ENCODE data around the gene ADARB2. TPM values are rescaled to one million over a fixed set of nuclear protein-coding genes. Genes with fewer than 3 reads are reported as not detected.

ADARB2 gene
- total RNA-seq, 2 experiments from 2014 or later, result 0.28 to 0.40 TPM

- no peaks in the 10 kb centered on the region for H3K9me3 Mint-ChIP-seq
- POLR2A ChIA-PET, result no interaction called here
- H3K4me1 Mint-ChIP-seq, result no peaks in the 10 kb centered on the region
- no peak for DNase-seq
- H3K27me3 Mint-ChIP-seq, result peaks cover 2% of the 10 kb centered on the region
- ATAC-seq (ENCODE audit: low read depth), result no peak
- H3K27ac Mint-ChIP-seq, result no peak overlapping the region
- H3K36me3 Mint-ChIP-seq, result no peaks in the 10 kb centered on the region
- H3K4me3 Mint-ChIP-seq, result no peak overlapping the region
Observed at GRCh38 chr10:1513221-1513620, 224.1 kb downstream of the ADARB2 start.

DNA sequence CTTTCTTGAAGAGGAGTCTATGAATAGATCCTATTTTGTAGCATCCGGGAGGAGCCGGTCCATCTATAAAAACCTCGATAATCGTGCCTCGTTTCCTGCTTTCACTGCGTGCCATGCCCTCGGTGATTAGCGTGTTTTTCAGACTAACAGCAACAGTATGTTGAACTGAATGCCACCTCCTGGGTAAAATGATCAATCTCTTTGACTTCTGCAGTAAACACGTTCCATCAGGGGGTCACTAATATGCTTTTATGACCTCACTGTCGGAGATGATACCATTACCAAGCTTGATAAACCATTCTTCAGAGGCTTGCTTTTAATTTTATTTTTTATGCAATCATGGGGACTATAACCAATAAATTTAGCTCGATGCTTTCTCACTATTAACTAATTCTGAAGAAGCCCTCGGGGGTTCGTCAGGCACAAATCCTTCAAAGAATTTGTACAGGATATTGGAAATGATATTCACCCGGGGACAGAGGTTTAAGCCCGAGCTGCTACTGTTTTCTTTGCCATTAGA lies 228.3 kb downstream of the ADARB2 start:
- Mint-ChIP-seq H3K36me3 (no peaks in the 10 kb centered on the region), H3K4me3 (no peak overlapping the region), H3K27ac (no peak overlapping the region), H3K27me3 (peaks cover 2% of the 10 kb centered on the region), H3K9me3 (peaks cover 4% of the 10 kb centered on the region), H3K4me1 (no peaks in the 10 kb centered on the region)
- ATAC-seq (ENCODE audit: low read depth), result no peak
- POLR2A ChIA-PET, result no interaction called here
- DNase-seq, result no peak

DNA sequence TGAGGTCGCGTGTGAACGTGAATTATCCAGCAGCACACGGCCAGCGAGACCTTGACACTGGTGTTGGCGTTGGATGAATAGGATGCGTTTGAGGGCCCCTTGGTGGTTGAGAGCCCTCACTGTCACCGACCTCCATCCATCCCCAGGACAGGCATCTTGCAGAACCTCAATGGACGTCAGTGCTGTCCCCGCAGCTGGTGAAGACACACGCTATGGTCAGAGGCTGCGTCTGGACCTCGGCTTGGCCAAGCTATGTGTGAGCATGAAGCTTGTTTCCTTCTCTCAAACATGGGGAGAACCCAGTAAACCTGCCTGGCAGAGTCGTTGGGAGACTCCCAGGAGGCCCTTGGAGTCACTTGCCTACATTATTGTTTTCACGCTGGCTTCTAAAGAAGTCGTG lies 229.2 kb downstream of the ADARB2 start:
- DNase-seq, result no peak
- H3K27ac Mint-ChIP-seq, result no peak overlapping the region
- no peaks in the 10 kb centered on the region for H3K36me3 Mint-ChIP-seq
- ATAC-seq (ENCODE audit: low read depth), result no peak
- H3K4me3 Mint-ChIP-seq, result no peak overlapping the region
- POLR2A ChIA-PET, result no interaction called here
- no peaks in the 10 kb centered on the region for H3K4me1 Mint-ChIP-seq
- H3K27me3 Mint-ChIP-seq, result peaks cover 2% of the 10 kb centered on the region
- H3K9me3 Mint-ChIP-seq, result peaks cover 4% of the 10 kb centered on the region

DNA sequence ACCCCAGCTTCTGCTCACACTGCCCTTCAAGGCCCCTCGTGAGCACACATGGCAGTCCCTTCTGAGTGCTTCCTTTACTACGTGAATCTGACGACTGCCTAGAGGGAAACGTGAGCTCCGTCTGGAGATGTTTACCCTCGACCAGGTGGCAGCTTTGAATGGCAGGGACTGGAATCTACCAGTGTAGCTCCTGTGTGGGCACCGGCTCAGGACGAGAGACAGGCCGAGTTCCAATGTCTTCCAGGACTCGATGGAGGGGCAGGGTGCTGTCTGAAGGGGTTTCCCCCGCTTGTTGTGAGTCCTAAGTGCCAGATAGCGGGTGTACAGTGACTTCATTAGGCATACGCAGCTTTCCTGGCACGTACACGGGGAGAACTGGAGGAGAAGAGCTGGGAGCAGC lies 229.9 kb downstream of the ADARB2 start:
- DNase-seq (no peak), ATAC-seq (ENCODE audit: low read depth) (no peak)
- no peaks in the 10 kb centered on the region for H3K36me3 Mint-ChIP-seq
- POLR2A ChIA-PET, result no interaction called here
- H3K27me3 Mint-ChIP-seq, result peaks cover 2% of the 10 kb centered on the region
- peaks cover 4% of the 10 kb centered on the region for H3K9me3 Mint-ChIP-seq
- H3K27ac Mint-ChIP-seq, result no peak overlapping the region
- no peak overlapping the region for H3K4me3 Mint-ChIP-seq
- no peaks in the 10 kb centered on the region for H3K4me1 Mint-ChIP-seq

- Mint-ChIP-seq H3K9me3 (peaks cover 4% of the 10 kb centered on the region), H3K4me3 (no peak overlapping the region), H3K27ac (no peak overlapping the region), H3K36me3 (no peaks in the 10 kb centered on the region), H3K4me1 (no peaks in the 10 kb centered on the region), H3K27me3 (peaks cover 2% of the 10 kb centered on the region)
- POLR2A ChIA-PET, result no interaction called here
- no peak for ATAC-seq (ENCODE audit: low read depth)
- DNase-seq, result no peak
Observed at GRCh38 chr10:1504940-1505339, 232.4 kb downstream of the ADARB2 start.

GRCh38 chr10:1504286-1504685 lies 233.0 kb downstream of the ADARB2 start:
- H3K27ac Mint-ChIP-seq, result no peak overlapping the region
- H3K36me3 Mint-ChIP-seq, result no peaks in the 10 kb centered on the region
- peaks cover 4% of the 10 kb centered on the region for H3K9me3 Mint-ChIP-seq
- no peaks in the 10 kb centered on the region for H3K27me3 Mint-ChIP-seq
- POLR2A ChIA-PET, result no interaction called here
- H3K4me3 Mint-ChIP-seq, result no peak overlapping the region
- no peaks in the 10 kb centered on the region for H3K4me1 Mint-ChIP-seq
- DNase-seq, result no peak
- no peak for ATAC-seq (ENCODE audit: low read depth)

- no peak overlapping the region for H3K4me3 Mint-ChIP-seq
- H3K27me3 Mint-ChIP-seq, result no peaks in the 10 kb centered on the region
- no peaks in the 10 kb centered on the region for H3K36me3 Mint-ChIP-seq
- no peak overlapping the region for H3K27ac Mint-ChIP-seq
- peaks cover 4% of the 10 kb centered on the region for H3K9me3 Mint-ChIP-seq
- ATAC-seq (ENCODE audit: low read depth) (no peak), DNase-seq (no peak)
- POLR2A ChIA-PET, result no interaction called here
- H3K4me1 Mint-ChIP-seq, result no peaks in the 10 kb centered on the region
Observed at GRCh38 chr10:1502451-1502850, 234.9 kb downstream of the ADARB2 start.

DNA sequence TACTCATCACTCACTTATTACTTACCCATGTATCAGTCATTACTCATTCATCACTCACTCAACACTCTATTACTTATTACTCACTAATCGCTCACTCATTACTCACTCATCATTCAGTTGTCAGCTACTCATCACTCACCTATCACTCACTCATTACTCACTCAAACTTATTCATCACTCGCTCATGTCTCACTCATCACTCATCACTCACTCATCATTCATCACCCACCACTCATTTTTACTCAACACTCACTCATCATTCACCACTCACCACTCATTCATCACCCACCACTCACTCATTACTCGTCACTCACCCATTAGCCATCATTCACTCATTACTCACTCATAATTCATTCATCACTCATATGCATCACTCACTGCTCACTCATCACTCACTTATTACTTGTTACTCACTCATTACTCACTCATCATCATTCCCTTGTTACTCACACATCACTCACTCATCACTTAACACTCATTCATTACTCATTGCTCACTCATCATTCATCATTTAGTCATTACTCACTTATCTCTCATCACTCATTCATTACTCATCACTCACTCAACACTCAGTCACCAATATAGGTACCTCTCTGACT lies 237.9 kb downstream of the ADARB2 start:
- POLR2A ChIA-PET, result no interaction called here
- H3K27ac Mint-ChIP-seq, result no peak overlapping the region
- ATAC-seq (ENCODE audit: low read depth) (no peak), DNase-seq (no peak)
- no peaks in the 10 kb centered on the region for H3K36me3 Mint-ChIP-seq
- no peaks in the 10 kb centered on the region for H3K27me3 Mint-ChIP-seq
- no peaks in the 10 kb centered on the region for H3K4me1 Mint-ChIP-seq
- H3K4me3 Mint-ChIP-seq, result no peak overlapping the region
- no peaks in the 10 kb centered on the region for H3K9me3 Mint-ChIP-seq

DNA sequence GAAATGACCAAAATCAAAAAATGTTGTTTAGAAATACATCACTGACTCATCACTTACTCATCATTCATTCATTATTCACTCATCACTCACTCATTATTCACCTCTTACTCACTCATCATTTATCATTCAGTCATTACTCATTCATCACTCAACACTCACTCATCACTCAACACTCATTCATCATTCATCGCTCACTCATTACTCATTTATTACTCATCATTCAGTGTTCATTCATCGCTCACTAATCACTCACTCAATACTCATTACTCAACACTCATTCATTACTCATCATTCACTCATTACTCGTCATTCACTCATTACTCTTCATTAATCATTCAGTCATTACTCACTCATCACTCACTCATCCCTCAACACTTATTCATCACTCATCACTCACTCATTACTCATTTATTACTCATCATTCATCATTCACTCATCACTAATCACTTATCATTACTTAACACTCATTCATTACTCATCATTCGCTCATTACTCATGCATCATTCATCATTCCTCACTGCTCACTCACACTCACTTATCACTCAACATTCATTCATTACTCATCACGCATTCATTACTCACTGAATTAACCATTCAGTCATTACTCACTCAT lies 238.5 kb downstream of the ADARB2 start:
- Mint-ChIP-seq H3K4me3 (no peak overlapping the region), H3K4me1 (no peaks in the 10 kb centered on the region), H3K9me3 (no peaks in the 10 kb centered on the region), H3K27ac (no peak overlapping the region), H3K36me3 (no peaks in the 10 kb centered on the region), H3K27me3 (no peaks in the 10 kb centered on the region)
- POLR2A ChIA-PET, result no interaction called here
- no peak for ATAC-seq (ENCODE audit: low read depth)
- DNase-seq, result no peak

DNA sequence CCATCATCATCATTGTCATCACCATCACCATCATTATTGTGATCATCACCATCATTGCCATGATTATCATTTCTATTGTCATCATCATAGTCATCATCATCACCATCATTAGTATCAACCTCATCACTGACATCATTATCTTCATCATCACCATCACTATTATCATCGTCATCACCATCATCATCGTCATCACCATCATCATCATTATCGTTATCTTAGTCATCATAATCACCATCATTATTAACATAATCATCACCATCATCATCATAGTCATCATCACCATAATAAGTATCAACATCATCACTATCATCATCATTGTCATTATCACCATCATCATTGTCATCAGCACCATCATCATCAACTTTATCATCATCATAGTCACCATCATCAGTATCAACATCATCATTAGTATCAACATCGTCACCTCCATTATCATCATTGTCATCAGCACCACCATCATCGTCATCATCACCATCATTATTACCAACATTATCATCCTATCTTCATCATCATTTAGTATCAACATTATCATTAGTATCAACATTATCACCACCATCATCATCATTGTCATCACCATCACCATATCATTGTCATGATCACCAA lies 241.3 kb downstream of the ADARB2 start:
- H3K27me3 Mint-ChIP-seq, result no peaks in the 10 kb centered on the region
- no peak overlapping the region for H3K27ac Mint-ChIP-seq
- H3K4me3 Mint-ChIP-seq, result no peak overlapping the region
- H3K9me3 Mint-ChIP-seq, result no peaks in the 10 kb centered on the region
- no peak for ATAC-seq (ENCODE audit: low read depth)
- POLR2A ChIA-PET, result no interaction called here
- DNase-seq, result no peak
- H3K4me1 Mint-ChIP-seq, result no peaks in the 10 kb centered on the region
- H3K36me3 Mint-ChIP-seq, result no peaks in the 10 kb centered on the region

DNA sequence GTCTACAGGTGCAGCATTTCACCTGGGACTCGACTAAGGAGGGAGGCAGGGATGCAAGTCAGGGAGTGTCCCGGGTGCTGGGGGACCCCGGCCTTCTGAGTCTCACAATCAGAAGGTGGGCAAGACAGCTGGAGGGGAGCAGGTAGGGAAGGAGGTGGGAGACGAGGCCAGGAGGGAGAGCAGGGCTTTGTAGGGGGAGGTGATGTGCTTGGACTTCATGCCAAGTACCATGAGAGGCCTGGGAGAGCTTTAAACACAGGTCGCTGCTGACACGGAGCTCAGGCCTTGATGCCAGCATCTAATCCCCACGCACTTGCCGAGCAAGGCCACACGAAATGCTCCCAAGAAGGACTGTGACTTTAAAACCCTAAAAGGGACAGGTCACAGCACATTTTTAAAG lies 244.7 kb downstream of the ADARB2 start:
- ATAC-seq (ENCODE audit: low read depth), result no peak
- peaks cover 2% of the 10 kb centered on the region for H3K27me3 Mint-ChIP-seq

DNA sequence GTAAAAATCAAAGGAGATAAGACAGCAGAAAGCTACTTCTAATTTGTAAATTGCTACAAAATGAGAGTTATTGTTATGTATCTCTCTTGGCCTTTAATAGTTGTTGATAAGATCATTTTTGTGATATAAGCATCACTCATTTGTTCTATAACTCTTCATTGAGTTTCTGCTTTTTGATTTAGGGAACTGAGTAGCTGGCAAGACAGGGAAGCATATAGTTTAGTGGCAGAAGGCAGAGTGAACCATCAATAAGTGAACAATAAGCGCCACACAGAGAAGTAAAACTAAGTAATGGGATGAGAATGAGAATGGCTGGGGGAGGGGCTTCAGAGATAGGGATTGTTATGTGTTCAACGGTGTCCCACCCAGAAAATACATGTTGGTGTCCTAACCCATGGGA lies 245.4 kb downstream of the ADARB2 start:
- POLR2A ChIA-PET, result no interaction called here
- Mint-ChIP-seq H3K4me3 (no peak overlapping the region), H3K27ac (no peak overlapping the region), H3K27me3 (peaks cover 2% of the 10 kb centered on the region), H3K9me3 (no peaks in the 10 kb centered on the region), H3K36me3 (no peaks in the 10 kb centered on the region), H3K4me1 (no peaks in the 10 kb centered on the region)
- DNase-seq (no peak), ATAC-seq (ENCODE audit: low read depth) (no peak)

More for the DNA sequence above, 244.7 kb downstream of the ADARB2 start:
- Mint-ChIP-seq H3K4me3 (no peak overlapping the region), H3K4me1 (no peaks in the 10 kb centered on the region), H3K9me3 (no peaks in the 10 kb centered on the region), H3K36me3 (no peaks in the 10 kb centered on the region), H3K27ac (no peak overlapping the region)
- POLR2A ChIA-PET, result no interaction called here
- DNase-seq, result no peak

DNA sequence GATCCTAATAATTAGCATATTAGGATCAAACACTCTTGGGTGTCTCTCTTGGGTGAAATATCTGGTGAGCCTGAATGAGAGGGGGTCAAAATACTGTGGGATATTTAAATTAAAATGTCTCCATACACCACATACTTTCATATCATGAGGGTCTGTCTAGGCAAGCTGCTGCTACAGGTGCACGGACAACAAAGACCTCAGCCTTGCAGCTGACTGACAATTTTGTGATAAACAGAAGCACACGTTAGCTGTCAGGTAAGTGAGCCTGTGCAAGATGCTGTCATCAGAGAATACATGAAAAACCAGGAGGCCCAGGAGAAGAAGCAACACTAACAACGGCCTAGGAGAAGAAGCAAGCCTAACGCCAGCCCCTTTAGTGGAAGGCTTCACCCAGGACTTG lies 247.5 kb downstream of the ADARB2 start:
- Mint-ChIP-seq H3K27me3 (peaks cover 2% of the 10 kb centered on the region), H3K36me3 (no peaks in the 10 kb centered on the region), H3K9me3 (no peaks in the 10 kb centered on the region), H3K4me1 (no peaks in the 10 kb centered on the region), H3K27ac (no peak overlapping the region), H3K4me3 (no peak overlapping the region)
- DNase-seq, result no peak
- POLR2A ChIA-PET, result no interaction called here
- no peak for ATAC-seq (ENCODE audit: low read depth)

GRCh38 chr10:1488970-1489548 lies 248.3 kb downstream of the ADARB2 start:
- POLR2A ChIA-PET, result no interaction called here
- ATAC-seq (ENCODE audit: low read depth) (no peak), DNase-seq (no peak)
- Mint-ChIP-seq H3K9me3 (no peaks in the 10 kb centered on the region), H3K36me3 (no peaks in the 10 kb centered on the region), H3K4me1 (no peaks in the 10 kb centered on the region), H3K27ac (no peak overlapping the region), H3K27me3 (peaks cover 2% of the 10 kb centered on the region), H3K4me3 (no peak overlapping the region)

Data from activated naive CD8-positive, alpha-beta T cell treated with anti-CD3 and anti-CD28 coated beads, Interleukin-2, amount 10 ng/mL, durations not matched to agents 7 days and 5 days (primary cell).